ENCODE results near the gene NECAB3. TPM values are rescaled to one million over a fixed set of nuclear protein-coding genes. Genes with fewer than 3 reads are reported as not detected.

Gene NECAB3
- total and polyA plus RNA-seq, 4 donors: 10.5 to 14.8 (median 11.1) TPM

DNA sequence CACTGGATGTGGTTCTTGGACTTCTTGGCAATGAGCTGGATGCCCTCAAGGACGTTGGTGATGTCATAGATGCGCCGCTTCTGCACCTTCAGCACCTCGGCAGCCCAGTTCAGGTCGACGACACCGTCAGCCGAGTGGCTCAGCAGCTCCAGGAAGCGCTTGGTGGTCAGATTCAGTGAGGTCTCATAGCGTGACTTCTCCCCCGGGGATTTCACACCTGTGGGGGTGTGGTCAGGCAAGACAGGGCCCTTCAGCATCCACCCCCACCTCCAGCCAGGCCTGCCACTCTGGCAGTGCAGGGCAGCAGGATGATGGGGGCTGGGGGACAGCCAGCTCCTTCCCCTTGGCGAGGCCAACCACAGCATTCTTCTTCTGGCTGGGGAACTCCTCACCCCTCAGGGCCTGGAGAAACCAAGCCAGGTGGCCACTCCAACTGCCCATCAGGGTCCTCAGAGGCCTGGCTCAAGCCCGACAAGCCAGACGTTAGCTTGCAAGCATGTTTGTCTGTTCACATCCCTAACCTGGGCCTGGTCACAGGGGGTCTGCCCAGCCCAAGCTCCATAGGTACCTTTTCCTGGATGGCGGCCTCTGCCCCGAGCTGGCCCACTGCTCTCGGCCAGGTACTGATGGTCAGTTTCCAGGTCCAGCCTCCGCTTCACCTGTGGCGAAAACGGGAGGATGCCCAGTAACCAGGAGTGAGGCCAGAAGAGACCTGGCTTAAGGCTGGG, 5.7 kb upstream of the NECAB3 start:
- H3K27ac ChIP-seq (ENCODE audit: low read depth in 1 of 2, low read length in 2 of 2): no peak overlapping the region
- no peak for DNase-seq (ENCODE audit: low spot score)
- no peaks in the 10 kb centered on the region for H3K27me3 ChIP-seq (ENCODE audit: control insufficient read depth in 4 of 4, insufficient read depth in 4 of 4, low read length in 3 of 4)
- H3K4me3 ChIP-seq (ENCODE audit: low read depth in 1 of 3, low read length in 3 of 3): no peak overlapping the region
- no peak for TF ChIP-seq GABPA (IDR thresholded peaks at IDR 0.05 in 1 of 2, conservative IDR thresholded peaks at IDR 0.05 in 1 of 2)
- no peak overlapping the region for H3K9ac ChIP-seq (ENCODE audit: low read depth in 1 of 2, low read length in 2 of 2)
- no peaks in the 10 kb centered on the region for H3K9me3 ChIP-seq (ENCODE audit: control insufficient read depth in 4 of 4, low read length in 3 of 4)
- H3K36me3 ChIP-seq (ENCODE audit: control insufficient read depth in 4 of 4, insufficient read depth in 3 of 4, low read depth in 1 of 4, low read length in 3 of 4): no peaks in the 10 kb centered on the region
- peaks cover 0 to 9% (median under 1%) of the 10 kb centered on the region in 4 donors for H3K4me1 ChIP-seq (ENCODE audit: control insufficient read depth in 4 of 4, insufficient read depth in 4 of 4, low read length in 3 of 4)
- WGBS: 88% methylated on average over 20 of the region's 20 CpGs

- no peak overlapping the region for H3K9ac ChIP-seq (ENCODE audit: low read depth in 1 of 2, low read length in 2 of 2)
- DNase-seq (ENCODE audit: low spot score): no peak
- TF ChIP-seq FOXA2 (IDR thresholded peaks at IDR 0.05): no peak
- TF ChIP-seq, protein P1, sequence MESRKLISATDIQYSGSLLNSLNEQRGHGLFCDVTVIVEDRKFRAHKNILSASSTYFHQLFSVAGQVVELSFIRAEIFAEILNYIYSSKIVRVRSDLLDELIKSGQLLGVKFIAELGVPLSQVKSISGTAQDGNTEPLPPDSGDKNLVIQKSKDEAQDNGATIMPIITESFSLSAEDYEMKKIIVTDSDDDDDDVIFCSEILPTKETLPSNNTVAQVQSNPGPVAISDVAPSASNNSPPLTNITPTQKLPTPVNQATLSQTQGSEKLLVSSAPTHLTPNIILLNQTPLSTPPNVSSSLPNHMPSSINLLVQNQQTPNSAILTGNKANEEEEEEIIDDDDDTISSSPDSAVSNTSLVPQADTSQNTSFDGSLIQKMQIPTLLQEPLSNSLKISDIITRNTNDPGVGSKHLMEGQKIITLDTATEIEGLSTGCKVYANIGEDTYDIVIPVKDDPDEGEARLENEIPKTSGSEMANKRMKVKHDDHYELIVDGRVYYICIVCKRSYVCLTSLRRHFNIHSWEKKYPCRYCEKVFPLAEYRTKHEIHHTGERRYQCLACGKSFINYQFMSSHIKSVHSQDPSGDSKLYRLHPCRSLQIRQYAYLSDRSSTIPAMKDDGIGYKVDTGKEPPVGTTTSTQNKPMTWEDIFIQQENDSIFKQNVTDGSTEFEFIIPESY (IDR thresholded peaks at IDR 0.05): no peak
- TF ChIP-seq, protein P2, sequence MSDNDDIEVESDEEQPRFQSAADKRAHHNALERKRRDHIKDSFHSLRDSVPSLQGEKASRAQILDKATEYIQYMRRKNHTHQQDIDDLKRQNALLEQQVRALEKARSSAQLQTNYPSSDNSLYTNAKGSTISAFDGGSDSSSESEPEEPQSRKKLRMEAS (IDR thresholded peaks at IDR 0.05): no peak
- TF ChIP-seq HNF4G (IDR thresholded peaks at IDR 0.05): no peak
- TF ChIP-seq, protein P3, sequence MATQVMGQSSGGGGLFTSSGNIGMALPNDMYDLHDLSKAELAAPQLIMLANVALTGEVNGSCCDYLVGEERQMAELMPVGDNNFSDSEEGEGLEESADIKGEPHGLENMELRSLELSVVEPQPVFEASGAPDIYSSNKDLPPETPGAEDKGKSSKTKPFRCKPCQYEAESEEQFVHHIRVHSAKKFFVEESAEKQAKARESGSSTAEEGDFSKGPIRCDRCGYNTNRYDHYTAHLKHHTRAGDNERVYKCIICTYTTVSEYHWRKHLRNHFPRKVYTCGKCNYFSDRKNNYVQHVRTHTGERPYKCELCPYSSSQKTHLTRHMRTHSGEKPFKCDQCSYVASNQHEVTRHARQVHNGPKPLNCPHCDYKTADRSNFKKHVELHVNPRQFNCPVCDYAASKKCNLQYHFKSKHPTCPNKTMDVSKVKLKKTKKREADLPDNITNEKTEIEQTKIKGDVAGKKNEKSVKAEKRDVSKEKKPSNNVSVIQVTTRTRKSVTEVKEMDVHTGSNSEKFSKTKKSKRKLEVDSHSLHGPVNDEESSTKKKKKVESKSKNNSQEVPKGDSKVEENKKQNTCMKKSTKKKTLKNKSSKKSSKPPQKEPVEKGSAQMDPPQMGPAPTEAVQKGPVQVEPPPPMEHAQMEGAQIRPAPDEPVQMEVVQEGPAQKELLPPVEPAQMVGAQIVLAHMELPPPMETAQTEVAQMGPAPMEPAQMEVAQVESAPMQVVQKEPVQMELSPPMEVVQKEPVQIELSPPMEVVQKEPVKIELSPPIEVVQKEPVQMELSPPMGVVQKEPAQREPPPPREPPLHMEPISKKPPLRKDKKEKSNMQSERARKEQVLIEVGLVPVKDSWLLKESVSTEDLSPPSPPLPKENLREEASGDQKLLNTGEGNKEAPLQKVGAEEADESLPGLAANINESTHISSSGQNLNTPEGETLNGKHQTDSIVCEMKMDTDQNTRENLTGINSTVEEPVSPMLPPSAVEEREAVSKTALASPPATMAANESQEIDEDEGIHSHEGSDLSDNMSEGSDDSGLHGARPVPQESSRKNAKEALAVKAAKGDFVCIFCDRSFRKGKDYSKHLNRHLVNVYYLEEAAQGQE (IDR thresholded peaks at IDR 0.05): no peak
- no peak for TF ChIP-seq RXRA (IDR thresholded peaks at IDR 0.05)
- TF ChIP-seq FOXA1 (IDR thresholded peaks at IDR 0.05): no peak
- no peak for TF ChIP-seq SP1 (IDR thresholded peaks at IDR 0.05)
- no peak for TF ChIP-seq JUND (IDR thresholded peaks at IDR 0.05)
- TF ChIP-seq RAD21 (IDR thresholded peaks at IDR 0.05): no peak
- no peak for TF ChIP-seq NR2F2 (IDR thresholded peaks at IDR 0.05)
- no peak for TF ChIP-seq YY1 (IDR thresholded peaks at IDR 0.05)
- TF ChIP-seq EGR1 (IDR thresholded peaks at IDR 0.05; ENCODE audit: low read depth in 2 of 2): no peak
- no peak for TF ChIP-seq TAF1 (conservative IDR thresholded peaks at IDR 0.05)
- no peak for TF ChIP-seq GABPA (IDR thresholded peaks at IDR 0.05 in 1 of 2, conservative IDR thresholded peaks at IDR 0.05 in 1 of 2)
- no peak for TF ChIP-seq HNF4A (conservative IDR thresholded peaks at IDR 0.05)
- TF ChIP-seq, protein P4, sequence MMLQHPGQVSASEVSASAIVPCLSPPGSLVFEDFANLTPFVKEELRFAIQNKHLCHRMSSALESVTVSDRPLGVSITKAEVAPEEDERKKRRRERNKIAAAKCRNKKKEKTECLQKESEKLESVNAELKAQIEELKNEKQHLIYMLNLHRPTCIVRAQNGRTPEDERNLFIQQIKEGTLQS (IDR thresholded peaks at IDR 0.05): no peak
- TF ChIP-seq, protein P5, sequence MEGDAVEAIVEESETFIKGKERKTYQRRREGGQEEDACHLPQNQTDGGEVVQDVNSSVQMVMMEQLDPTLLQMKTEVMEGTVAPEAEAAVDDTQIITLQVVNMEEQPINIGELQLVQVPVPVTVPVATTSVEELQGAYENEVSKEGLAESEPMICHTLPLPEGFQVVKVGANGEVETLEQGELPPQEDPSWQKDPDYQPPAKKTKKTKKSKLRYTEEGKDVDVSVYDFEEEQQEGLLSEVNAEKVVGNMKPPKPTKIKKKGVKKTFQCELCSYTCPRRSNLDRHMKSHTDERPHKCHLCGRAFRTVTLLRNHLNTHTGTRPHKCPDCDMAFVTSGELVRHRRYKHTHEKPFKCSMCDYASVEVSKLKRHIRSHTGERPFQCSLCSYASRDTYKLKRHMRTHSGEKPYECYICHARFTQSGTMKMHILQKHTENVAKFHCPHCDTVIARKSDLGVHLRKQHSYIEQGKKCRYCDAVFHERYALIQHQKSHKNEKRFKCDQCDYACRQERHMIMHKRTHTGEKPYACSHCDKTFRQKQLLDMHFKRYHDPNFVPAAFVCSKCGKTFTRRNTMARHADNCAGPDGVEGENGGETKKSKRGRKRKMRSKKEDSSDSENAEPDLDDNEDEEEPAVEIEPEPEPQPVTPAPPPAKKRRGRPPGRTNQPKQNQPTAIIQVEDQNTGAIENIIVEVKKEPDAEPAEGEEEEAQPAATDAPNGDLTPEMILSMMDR (IDR thresholded peaks at IDR 0.05; ENCODE audit: low read depth, low read length, missing input control): no peak
- H3K4me1 ChIP-seq (ENCODE audit: control insufficient read depth in 4 of 4, insufficient read depth in 4 of 4, low read length in 3 of 4): peaks cover 3 to 16% (median 11%) of the 10 kb centered on the region in 4 donors
- H3K27me3 ChIP-seq (ENCODE audit: control insufficient read depth in 4 of 4, insufficient read depth in 4 of 4, low read length in 3 of 4): no peaks in the 10 kb centered on the region
- no peak overlapping the region for H3K27ac ChIP-seq (ENCODE audit: low read depth in 1 of 2, low read length in 2 of 2)
- H3K9me3 ChIP-seq (ENCODE audit: control insufficient read depth in 4 of 4, low read length in 3 of 4): no peaks in the 10 kb centered on the region
- 92% methylated on average over 15 of the region's 15 CpGs for WGBS
- H3K36me3 ChIP-seq (ENCODE audit: control insufficient read depth in 4 of 4, insufficient read depth in 3 of 4, low read depth in 1 of 4, low read length in 3 of 4): no peaks in the 10 kb centered on the region
- H3K4me3 ChIP-seq (ENCODE audit: low read depth in 1 of 3, low read length in 3 of 3): no peak overlapping the region
Observed at GRCh38 chr20:33677991-33678702, 3.9 kb upstream of the NECAB3 start.
